Esophagus mucosa (tissue), 1 donor: ENCODE results near the gene ABHD11. TPM values are rescaled to one million over a fixed set of nuclear protein-coding genes. Genes with fewer than 3 reads are reported as not detected.
A peak's percentile ranks its signal among the peaks of the same experiment; 100 is the strongest.
"Not testable (repeated sequence)": the region's sequence is repeated elsewhere in the genome, so short reads cannot be mapped to it uniquely, and the experiment has no call there.

ENCODE experiments used
- ATAC-seq: fragments of 200-7000 bp; cut with Tn5 transposase; one replicate; pipeline ENCODE4 v1.9.1; 2020
- total RNA-seq: library from RNA; stranded (reverse); gene quantifications from one replicate; pipeline ENCODE4 v1.2.4, GENCODE V29; 2023
- donor health status: DM: yes; HTN: yes; CAD: no.

The ABHD11 gene, protein sequence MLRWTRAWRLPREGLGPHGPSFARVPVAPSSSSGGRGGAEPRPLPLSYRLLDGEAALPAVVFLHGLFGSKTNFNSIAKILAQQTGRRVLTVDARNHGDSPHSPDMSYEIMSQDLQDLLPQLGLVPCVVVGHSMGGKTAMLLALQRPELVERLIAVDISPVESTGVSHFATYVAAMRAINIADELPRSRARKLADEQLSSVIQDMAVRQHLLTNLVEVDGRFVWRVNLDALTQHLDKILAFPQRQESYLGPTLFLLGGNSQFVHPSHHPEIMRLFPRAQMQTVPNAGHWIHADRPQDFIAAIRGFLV
- total RNA-seq: 11.7 TPM

GRCh38 chr7:73738612-73739386, at the start of gene ABHD11:
TSS of gene ABHD11 (minus strand) at chr7:73738802. CDS start at chr7:73738770, 32 bp downstream.
- ATAC-seq: peak; percentile 90

- ATAC-seq: not testable (repeated sequence)
Observed at GRCh38 chr7:73787786-73788048, 49.1 kb upstream of the ABHD11 start.

DNA sequence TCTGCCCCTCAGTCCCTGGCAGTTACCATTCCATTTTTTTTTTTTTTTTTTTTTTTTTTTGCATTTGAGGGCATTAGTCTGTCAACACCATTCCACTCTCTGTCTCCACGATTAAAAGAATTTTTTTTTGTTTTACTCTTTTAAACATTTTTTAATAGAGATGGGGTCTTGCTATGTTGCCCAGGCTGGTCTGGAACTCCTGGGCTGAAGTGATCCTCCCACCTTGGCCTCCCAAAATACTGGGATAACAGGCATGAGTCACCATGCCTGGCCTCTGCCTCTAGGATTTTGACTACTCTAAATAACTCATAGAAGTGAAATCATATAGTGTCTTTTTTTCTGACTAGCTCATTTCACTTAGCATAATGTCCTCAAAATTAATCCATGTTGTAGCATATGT, 48.0 kb upstream of the ABHD11 start:
- ATAC-seq: no peak

- no peak for ATAC-seq
Observed at GRCh38 chr7:73779517-73779916, 40.9 kb upstream of the ABHD11 start.

GRCh38 chr7:73778801-73779389, 40.3 kb upstream of the ABHD11 start:
- no peak for ATAC-seq

DNA sequence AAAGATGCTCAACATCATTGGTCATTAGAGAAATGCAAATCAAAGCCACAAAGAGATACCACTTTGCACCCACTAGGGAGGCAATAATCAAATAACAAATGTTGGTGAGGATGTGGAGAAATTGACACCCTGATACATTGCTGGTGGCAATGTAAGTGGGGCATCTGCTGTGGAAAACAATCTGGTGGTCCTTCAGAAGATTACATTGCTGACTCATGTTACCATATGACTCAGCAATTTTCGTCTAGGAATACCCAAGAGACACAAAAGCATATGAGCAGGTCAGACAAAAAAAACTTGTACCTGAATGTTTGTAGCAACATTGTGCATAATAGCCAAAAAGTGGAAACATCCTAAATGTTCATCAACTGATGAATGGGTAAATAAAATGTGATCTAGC, 36.3 kb upstream of the ABHD11 start:
- no peak for ATAC-seq

DNA sequence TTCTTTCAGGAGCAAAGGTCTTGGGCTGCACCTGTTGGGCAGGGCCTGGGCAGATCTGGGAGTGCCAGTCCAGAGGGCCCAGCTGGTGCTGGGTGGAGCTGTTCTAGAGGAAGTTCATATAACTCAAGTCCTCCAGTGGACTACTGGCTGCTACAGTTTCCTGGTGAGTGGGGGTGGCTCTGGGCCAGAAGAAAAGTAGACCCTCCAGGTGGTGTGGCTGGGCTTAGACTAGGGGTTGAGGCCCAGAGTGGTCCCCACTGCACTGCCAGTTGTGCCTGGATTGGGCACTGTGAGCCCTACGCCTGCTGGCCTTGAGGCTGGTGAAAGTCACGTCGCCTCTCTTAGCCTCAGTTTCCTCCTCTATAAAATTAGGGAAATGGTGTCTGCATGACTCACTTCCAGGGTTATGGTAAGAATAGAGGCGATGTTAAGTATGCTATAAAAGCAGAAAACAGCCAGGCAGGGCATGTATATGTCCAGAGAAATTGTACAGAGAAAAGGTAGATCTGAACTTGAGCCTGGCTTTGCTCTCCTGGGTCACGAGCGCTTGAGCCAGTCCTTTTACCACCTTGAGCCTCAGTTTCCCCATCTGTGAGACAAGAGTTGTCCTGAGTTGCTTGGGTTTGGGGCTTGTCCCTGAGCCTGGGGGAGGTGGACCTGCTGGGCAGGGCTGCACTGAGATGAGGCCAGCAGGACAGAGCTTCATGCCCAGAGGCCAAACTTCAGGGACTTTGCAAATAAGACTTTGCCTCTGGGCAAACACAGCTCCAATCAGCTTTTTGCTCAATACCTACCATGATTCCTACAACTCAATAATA, 35.3 kb upstream of the ABHD11 start:
- peak; percentile 63 for ATAC-seq

DNA sequence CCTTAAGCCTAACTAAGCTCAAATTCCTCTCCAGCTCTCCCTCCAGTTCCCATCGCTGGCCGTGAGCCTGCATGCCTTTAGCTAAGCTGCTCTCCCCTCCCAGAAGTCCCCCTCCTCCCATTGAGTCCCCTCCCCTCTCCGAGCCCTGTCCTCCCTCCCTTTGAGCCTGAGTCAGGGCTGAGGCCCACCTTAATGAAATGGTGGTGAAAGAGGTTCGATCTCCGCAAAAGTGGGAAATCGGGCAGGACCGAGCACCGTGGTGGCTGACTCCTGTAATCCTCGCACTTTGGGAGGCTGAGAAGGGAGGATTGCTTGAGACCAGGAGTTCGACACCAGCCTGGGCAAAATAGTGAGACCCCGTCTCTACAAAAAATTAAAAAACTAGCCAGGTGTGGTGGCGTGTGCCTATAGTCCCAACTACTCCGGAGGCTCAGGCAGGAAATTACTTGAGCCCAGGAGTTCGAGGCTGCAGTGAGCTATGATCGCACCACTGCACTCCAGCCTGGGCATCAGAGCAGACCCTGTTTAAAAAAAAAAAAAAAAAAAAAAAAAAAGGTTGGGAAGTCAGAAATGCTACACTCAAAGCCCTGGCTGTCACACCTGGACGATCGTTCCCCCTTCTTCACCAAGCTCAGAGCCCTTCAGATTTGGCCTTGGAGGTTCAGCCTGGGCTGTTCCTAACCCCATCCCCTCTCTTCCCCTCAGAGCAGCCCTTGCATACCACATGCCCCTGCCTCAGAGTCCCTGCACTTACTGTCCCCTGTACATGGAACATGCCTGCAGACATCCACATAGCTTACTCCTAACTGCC, 32.5 kb upstream of the ABHD11 start:
- ATAC-seq: no peak

- ATAC-seq: peak; percentile 65
Observed at GRCh38 chr7:73770002-73770859, 31.6 kb upstream of the ABHD11 start, which contains the start of gene CLDN3. TSS of gene CLDN3 (minus strand) at chr7:73770270. CDS start at chr7:73770049, 221 bp downstream.

- no peak for ATAC-seq
Observed at GRCh38 chr7:73769481-73770001, 30.9 kb upstream of the ABHD11 start.

- ATAC-seq: no peak
Observed at GRCh38 chr7:73768641-73769480, 30.3 kb upstream of the ABHD11 start.

DNA sequence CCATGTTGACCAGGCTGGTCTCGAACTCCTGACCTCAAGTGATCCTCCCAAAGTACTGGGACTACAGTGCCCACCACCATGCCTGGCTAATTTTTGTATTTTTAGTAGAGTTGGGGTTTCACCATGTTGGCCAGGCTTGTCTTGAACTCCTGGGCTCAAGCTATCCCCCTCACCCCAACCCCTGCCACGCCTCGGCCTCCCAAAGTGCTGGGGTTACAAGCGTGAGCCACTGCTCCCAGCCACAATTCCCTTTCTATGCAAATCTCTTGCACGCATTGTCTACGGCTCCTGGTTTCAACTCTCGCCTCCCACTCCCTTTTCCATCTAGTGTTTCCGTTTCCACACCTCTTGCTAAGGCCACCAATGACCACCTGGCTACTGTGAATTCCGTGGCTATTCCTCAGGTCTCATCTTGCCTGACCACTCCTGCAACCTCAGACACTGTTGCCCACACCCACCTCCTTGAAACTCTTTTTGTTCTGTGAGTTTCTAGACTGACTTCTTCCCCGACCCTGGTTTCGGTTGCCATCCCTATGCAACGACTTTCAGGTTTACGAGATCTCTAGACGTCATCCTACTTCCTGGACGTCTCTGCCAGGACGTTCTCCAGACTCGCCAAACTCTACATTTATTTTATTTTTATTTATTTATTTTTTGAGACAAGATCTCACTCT, 28.1 kb upstream of the ABHD11 start:
- ATAC-seq: no peak

GRCh38 chr7:73762659-73762999, 24.0 kb upstream of the ABHD11 start:
- no peak for ATAC-seq

DNA sequence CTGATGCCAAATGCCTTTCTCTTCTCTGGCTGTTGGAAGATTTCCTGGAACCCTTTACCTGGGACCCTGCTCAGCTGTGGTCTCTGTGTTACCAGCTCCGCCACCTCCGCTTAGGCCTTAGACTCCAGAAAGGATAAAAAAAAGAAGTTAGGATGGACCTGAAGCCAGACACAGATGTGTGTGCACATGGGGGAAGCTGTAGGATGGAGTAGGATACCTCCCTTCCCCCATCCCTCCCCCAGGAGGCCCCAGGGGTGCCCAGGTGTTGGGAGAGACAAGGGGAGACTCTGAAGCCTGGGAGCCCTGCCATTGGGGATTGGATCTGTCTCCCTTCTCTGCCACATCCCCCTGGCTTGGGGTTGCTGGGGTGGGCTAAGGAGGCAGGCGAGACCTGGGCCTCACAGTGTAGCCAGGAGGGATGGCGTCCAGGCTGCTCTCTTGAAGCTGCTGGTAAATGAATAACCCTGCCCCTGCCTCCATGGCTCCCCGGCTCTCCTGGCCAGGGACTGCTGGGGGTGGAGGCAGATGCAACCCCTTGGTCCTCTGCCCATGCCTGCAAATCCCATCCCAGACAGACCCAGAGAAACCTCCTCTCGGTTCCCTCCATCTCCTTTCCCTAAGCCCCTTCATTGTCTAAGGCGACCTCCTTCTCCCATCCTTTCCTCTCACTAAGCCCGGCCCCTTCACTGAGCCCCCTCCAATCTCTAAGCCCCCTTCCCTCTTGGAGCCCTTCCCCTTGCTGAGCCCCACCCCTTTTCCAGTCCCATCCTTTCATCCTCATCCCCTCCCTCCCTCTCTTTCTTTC, 23.5 kb upstream of the ABHD11 start:
- no peak for ATAC-seq

- no peak for ATAC-seq
Observed at GRCh38 chr7:73758581-73759138, 20.1 kb upstream of the ABHD11 start.

- no peak for ATAC-seq
Observed at GRCh38 chr7:73749931-73750776, 11.6 kb upstream of the ABHD11 start.

GRCh38 chr7:73746378-73746777, 7.8 kb upstream of the ABHD11 start:
- ATAC-seq: peak; percentile 21
